Stimulated activated CD8-positive, alpha-beta memory T cell treated with anti-CD3 and anti-CD28 coated beads, Interleukin-12 subunit alpha, Interleukin-12 subunit beta, amount 100 ng/mL, for 24 hours (primary cell): Measurements from ENCODE around the gene PCSK6.

Source experiments
- DNase-seq: peaks from one replicate; pipeline ENCODE4 v3.0.0-alpha.2; 2020; ENCODE audit errors: extremely low read depth

The PCSK6 gene

DNA sequence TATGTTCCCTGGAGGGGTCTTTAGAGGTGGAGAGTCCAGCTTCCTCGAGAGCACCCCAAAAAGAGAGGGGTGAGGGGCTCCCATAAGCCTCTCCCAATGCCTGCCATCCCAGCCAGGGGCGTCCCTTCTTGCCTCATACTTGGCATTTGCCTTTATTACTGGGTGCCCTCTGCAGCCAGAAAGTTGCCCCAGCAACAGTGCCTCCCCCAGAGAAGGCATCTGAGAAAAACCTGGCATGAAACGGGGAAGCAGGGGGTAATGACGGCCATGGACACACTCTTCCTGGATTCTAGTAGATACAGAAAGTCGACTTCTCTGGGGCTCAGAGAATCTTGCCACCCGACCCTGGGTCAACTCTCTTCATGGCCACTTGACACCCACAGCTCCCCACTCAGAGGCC is 90.1 kb downstream of the PCSK6 start:
- DNase-seq: no peak

- no peak for DNase-seq
Observed at GRCh38 chr15:101398247-101398646, 91.3 kb downstream of the PCSK6 start.

DNA sequence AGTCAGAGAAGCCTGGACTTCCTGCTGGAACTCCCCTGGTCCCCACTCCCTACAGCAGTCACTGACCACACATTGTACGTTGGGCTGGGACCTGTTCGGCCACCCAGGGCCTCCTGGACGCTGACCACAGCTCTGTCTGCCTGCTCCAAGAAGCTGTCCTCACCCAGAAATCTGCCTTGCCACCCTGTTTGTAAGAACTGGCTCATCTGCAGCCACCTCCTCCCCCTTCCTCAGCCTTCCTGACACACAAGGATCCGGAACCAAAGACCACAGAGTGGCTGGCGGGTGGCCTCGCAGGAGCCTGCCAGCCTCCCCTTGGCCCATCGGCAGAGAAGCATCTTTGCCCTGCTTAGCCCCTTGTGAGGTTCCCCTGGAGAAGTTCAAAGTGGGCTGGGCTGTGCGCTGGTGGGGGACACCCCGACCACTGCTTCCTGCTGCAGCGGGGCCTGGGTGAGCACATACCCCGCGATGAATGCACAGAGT is 91.9 kb downstream of the PCSK6 start:
- no peak for DNase-seq

DNA sequence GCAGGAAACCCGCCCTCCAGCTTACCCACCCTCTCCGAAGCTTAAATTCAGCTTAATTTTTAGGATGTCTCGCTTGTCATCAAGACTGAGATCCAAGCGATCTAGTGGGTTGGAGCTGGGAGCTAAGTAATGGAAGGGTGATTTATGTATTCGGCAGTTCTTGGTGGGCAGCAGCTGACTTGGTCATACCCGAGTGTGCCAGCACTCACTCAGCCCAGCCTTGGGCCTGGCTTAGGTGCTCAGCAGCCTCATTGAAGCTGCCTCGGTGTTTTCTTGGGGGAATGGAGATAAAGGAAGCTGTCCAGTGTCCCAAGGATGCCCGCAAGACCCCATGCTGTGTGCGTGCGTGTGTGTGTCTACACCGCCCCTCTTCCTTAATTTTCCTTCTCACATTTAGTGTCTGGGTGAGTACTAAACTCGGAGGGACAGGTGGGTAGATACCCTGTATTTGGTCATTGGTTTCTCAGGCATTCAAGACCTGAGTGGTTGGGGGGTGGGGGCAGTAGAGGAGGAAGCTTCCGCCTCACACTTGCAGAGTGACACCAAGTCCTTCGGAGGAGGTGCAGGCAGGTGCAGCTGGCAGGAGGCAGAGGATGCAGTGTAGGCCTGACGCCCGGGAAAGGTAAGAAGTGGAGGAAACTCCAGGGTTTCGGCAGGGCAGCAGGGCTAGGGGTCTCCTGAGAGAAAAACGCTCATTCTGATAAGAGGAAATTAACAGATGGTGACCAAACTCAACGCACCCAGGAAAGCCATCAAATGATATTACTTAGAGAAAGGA is 92.8 kb downstream of the PCSK6 start:
- DNase-seq: no peak

DNA sequence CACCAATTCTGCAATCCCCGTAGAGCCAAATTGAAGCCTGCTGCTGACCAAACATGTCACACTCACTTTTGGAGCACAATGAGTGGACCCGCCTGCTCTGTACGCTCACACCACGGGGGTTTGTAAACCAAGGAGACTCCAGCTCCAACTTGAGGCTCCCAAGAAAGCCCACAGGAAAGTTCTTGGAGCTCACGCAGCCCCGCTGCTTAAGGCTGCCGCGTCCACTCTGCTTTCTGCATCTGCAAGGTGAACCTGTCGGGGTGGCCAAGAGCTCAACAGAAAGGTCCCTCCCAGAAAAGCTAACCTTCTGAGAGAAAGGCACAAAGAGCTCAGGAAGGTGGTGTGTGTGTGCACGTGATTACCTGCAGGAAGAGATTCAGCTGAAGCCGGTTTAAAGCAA is 94.9 kb downstream of the PCSK6 start:
- DNase-seq: no peak

DNA sequence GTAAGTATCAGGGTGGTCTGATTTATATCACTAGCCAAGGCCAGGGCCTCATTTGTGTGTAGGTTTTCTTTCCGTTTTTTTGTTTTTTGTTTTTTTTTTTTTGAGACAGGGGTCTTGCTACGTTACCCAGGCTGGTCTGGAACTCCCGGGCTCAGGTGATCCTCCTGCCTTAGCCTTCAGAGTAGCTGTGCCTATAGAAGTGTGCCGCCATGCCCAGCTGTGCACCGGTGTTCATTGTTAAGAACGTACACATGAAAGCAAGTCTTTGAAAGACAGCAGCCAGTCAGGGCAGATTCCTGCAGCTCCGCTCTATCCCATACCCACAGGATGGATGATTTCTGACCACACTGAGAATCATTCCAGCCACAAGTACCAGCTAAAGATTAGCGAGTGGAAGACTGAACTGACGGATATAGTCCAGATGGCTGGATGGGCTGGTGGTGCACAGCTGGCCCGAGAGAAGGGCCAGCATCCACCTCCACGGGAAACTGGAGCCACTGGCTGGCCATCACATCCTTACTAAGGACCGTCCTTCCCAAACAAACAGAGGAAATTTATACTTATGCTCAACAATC is 95.4 kb downstream of the PCSK6 start:
- no peak for DNase-seq

- no peak for DNase-seq
Observed at GRCh38 chr15:101393172-101393571, 96.3 kb downstream of the PCSK6 start.

- no peak for DNase-seq
Observed at GRCh38 chr15:101391981-101392640, 97.4 kb downstream of the PCSK6 start.

DNA sequence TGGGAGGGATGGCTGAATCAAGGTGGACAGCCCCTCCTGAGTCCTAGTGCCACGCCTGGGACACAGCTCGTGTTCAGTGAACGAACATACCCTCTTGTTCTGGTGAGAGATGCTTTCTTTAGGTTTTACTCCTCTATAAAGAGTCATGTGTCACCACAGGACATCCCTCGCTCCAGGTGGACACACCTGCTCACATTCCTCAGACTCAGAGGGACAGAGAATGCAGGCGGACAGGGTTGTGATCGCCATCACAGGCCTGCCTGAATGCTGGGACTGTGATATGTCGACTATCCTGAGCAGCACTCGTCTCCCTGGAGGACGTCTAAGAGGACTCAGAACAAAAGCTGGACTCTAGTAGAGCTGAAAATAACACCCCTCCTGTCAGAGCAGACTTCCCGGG is 98.1 kb downstream of the PCSK6 start:
- DNase-seq: no peak

DNA sequence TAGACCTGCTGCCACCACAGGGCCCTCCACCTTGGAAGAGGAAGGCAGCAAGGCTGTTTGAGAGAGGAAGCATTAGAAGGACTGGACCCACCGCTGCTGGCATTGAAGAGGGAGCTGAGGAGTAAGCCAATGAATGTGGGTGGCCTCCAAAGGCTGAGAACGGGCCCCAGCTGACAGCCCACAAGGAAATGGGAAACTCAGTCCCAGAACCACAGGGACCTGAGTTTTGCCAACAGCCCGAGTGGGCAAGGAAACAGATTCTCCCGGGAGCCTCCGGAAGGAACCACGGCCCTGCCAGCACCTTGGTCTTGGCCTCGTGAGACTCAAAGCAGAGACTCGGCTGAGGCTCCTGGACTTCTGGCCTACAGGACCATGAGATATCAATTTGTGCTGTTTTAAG is 99.0 kb downstream of the PCSK6 start:
- no peak for DNase-seq

GRCh38 chr15:101390060-101390459 is 99.4 kb downstream of the PCSK6 start:
- DNase-seq: no peak

GRCh38 chr15:101389362-101389761 is 100.1 kb downstream of the PCSK6 start:
- DNase-seq: no peak

- DNase-seq: no peak
Observed at GRCh38 chr15:101388046-101388445, 101.5 kb downstream of the PCSK6 start.

DNA sequence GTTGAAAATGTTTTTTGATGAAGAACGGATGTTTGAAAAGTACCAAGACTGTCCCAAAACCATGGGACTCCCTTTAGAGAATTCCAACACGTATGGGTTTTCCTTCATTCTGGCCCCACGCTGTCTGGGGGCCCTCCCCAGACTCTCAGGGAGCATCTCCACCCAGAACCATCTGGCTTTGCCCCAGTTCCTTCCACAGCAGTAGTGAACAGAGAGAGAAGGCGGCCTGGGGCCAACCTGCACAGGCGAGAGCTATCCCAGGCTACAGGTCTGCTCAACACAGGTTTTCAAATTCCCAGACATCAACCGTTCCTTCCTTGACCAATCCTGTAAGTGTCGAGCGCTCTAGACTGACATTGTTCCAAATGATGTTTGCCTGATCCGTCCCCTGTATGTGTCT is 101.9 kb downstream of the PCSK6 start:
- no peak for DNase-seq

DNA sequence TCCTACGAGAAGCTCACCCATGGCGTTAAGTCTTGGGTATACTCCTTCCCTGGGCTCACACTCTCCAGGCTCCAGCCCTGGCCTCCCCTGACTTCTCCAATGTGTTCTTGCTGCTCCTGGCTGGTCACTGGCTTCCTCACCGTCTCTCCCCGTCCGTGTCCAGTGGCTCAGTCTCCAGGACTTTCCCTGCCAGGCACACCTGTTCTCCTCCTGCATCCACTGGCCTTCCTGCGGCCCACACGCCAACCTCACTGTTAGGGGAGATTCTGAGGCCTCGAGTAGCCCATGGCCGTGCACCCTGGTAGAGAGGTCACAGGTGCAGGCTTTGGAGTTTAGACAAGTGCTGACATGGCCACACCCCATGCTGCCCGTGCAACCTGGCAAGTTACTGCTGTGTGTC is 102.5 kb downstream of the PCSK6 start:
- no peak for DNase-seq

DNA sequence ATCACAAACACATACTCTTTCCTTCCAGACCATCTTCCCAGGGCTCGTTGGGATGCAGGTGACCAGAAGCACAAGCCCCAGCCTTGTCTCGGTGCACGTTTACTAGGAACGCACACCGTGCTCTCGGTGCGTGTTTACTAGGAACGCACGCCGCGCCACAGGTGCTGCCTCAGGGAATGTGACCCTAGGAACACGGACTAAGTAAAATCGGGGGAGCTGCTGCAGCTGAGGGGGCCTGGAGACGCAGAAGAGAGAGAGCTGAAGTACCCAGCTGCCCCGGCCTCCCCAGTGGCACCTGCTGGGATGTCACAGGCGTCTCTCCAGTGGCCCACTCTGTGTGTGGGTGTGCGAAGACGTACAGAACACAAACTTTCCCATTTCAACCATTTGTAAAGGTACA is 103.5 kb downstream of the PCSK6 start:
- no peak for DNase-seq

DNA sequence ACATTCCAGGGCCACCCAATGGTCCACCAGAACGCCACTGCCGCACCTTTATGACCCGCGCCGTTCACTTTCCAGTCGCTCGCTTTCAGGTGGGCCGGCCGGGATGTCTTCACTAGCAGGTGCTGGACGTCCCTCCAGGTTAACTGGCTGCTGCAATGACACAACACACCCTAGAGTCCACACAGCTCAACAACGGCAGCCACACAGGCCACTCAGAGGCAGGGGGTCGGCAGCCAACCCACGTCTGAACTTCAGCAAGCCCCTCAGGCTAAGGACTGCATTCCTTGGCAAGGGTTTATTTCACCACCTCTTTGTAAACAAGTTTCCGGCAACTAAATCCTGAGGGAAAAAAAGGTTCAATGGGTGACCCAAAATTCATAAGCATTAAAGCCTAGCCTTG is 105.2 kb downstream of the PCSK6 start:
- no peak for DNase-seq

DNA sequence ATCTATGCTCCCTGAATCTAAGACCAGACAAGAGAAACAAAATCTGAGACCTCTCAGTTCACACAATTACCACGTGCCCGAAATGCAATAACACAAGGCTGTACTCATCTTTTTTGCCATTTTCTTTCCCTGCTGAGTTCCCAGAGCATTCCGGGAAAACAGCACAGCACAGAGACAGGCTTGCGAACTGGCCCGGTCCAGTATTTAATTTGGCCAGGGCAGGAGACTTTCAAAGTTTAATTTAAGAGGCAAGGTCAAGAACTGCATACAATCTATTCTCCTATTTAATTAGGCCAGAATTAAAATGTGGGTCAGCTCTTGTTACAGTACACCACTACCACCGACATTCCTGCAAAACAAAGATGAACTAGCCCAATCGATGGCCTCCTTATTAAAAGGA is 107.0 kb downstream of the PCSK6 start:
- no peak for DNase-seq

DNA sequence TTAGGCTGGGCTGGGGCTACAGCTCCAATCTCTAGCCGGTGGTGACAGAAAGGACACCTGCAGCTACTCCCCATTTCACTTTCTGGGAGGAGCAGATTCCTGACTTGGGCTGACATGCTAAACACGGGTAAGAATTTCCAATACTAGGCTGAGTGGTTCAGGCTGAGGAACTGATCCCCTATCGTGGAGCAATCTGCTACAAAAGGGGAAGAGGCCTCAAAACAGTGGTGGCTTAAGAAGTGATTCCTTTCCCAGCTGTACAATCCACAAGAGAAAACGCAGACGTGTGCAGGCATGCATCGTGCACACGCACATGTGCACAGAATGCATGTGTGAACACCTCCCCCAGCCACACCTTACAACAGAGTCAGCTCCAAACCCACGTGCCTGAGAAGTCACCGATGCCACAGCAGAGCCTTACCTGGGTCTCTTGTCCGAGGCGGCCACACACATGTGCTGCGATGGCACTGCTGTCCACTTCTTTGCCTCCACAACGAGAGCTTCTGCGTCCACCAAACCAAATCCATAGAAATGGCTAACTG is 107.8 kb downstream of the PCSK6 start:
- DNase-seq: no peak

GRCh38 chr15:101380146-101380545 is 109.4 kb downstream of the PCSK6 start:
- no peak for DNase-seq

DNA sequence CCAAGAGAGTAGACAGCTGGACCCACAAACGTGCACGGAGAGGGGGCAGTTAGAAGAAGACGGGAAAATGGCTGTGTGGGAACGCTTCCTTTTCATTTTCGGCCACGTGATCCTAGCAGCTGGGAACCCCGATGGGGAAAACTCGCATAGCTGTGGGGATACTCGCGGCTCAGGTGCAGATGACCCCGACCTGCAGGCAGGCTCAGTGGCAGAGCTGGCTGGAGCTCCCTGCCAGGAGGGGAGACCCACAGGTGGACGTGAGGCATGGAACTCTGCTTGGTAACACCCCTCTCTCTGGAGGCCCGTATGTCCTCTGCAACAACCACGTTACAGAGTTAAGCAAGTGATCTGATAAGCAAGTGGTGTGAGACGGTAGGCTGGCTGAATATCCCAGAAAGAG is 109.9 kb downstream of the PCSK6 start:
- no peak for DNase-seq

GRCh38 chr15:101378879-101379278 is 110.6 kb downstream of the PCSK6 start:
- DNase-seq: no peak
